Astrocyte of the cerebellum (primary cell): ENCODE results near the gene TEAD4.

Experiments
- DNase-seq: peaks from one replicate; pipeline ENCODE4 v3.0.0-alpha.2; 2011; ENCODE audit warnings: low read depth
- H3K4me3 ChIP-seq: 2 replicates; pipeline ENCODE4 v1.5.1; 2011; ENCODE audit warnings: mild to moderate bottlenecking, low read depth, low read length, moderate library complexity
- CTCF ChIP-seq: IDR thresholded peaks from 2 replicates; pipeline ENCODE4 v1.5.1; 2012; ENCODE audit warnings: low read length, low read depth, moderate library complexity, mild to moderate bottlenecking; ENCODE audit errors: missing control alignments
- in situ Hi-C: cut with HindIII; loops from 2 replicates; pipeline ENCODE4 v1.10.0; 2017; ENCODE audit warnings: low sequenced_read_pairs

The TEAD4 gene

GRCh38 chr12:3086211-3086610 is 127.0 kb downstream of the TEAD4 start:
- in situ Hi-C loops, result no loop called here
- no peak overlapping the region for H3K4me3 ChIP-seq
- TF ChIP-seq CTCF, result no peak

GRCh38 chr12:3086729-3087323 is 127.6 kb downstream of the TEAD4 start:
- no peak for TF ChIP-seq CTCF

More at GRCh38 chr12:3086211-3086610, 127.0 kb downstream of the TEAD4 start:
- DNase-seq, result no peak

GRCh38 chr12:3087758-3088650 is 128.8 kb downstream of the TEAD4 start:
- no peak for DNase-seq
- TF ChIP-seq CTCF, result no peak
- H3K4me3 ChIP-seq, result no peak overlapping the region
- in situ Hi-C loops, result no loop called here

More at GRCh38 chr12:3086729-3087323, 127.6 kb downstream of the TEAD4 start:
- no peak overlapping the region for H3K4me3 ChIP-seq
- no peak for DNase-seq
- in situ Hi-C loops, result no loop called here

GRCh38 chr12:3089588-3089987 is 130.4 kb downstream of the TEAD4 start:
- DNase-seq, result no peak
- in situ Hi-C loops, result no loop called here
- H3K4me3 ChIP-seq, result no peak overlapping the region
- TF ChIP-seq CTCF, result no peak
